MM.1S (cell line): ENCODE data around the gene CCT5.
"Not testable (repeated sequence)": the region's sequence is repeated elsewhere in the genome, so short reads cannot be mapped to it uniquely, and the experiment has no call there.

Experiments used
- DNase-seq: peaks from one replicate; pipeline ENCODE4 v3.0.0-alpha.2; 2015
- H2AFZ ChIP-seq: fragments of 300-600 bp; sonication (generic); 2 replicates; pipeline ENCODE4 v1.6.0; 2016; ENCODE audit warnings: antibody characterized with exemption, low read length
- H3F3A ChIP-seq: fragments of 300-600 bp; sonication (generic); 2 replicates; pipeline ENCODE4 v1.6.1; 2016; ENCODE audit warnings: mild to moderate bottlenecking, antibody characterized with exemption, low read length, moderate library complexity, mixed read lengths; ENCODE audit not compliant: insufficient read depth
- H3K27ac ChIP-seq: fragments of 300-600 bp; sonication (generic); 2 replicates; pipeline ENCODE4 v1.5.1; 2016; ENCODE audit warnings: mild to moderate bottlenecking, low read length
- H3K27me3 ChIP-seq: fragments of 300-600 bp; sonication (generic); replicated peaks from 2 replicates; pipeline ENCODE4 v1.6.0; 2016; ENCODE audit warnings: low read length; ENCODE audit not compliant: insufficient read depth
- H3K36me3 ChIP-seq: fragments of 300-600 bp; sonication (generic); replicated peaks from 2 replicates; pipeline ENCODE4 v1.6.1; 2016; ENCODE audit warnings: mild to moderate bottlenecking, low read length, mixed read lengths; ENCODE audit not compliant: insufficient read depth
- H3K4me1 ChIP-seq: fragments of 300-600 bp; sonication (generic); 2 replicates; pipeline ENCODE4 v1.6.1; 2016; ENCODE audit warnings: low read length, mixed read lengths
- H3K4me2 ChIP-seq: fragments of 300-600 bp; sonication (generic); 2 replicates; pipeline ENCODE4 v1.6.0; 2016; ENCODE audit warnings: low read depth, low read length
- H3K4me3 ChIP-seq: fragments of 300-600 bp; sonication (generic); 2 replicates; pipeline ENCODE4 v1.5.1; 2016; ENCODE audit warnings: low read length, mixed read lengths
- H3K79me2 ChIP-seq: fragments of 300-600 bp; sonication (generic); 2 replicates; pipeline ENCODE4 v1.6.1; 2016; ENCODE audit warnings: mixed run types, low read length, mixed read lengths
- H3K9ac ChIP-seq: fragments of 300-600 bp; sonication (generic); 2 replicates; pipeline ENCODE4 v1.6.1; 2016; ENCODE audit warnings: low read length, mixed read lengths
- H3K9me2 ChIP-seq: fragments of 300-600 bp; sonication (generic); replicated peaks from 2 replicates; pipeline ENCODE4 v1.6.1; 2016; ENCODE audit warnings: mild to moderate bottlenecking, low read length, mixed read lengths; ENCODE audit not compliant: insufficient read depth
- H3K9me3 ChIP-seq: fragments of 300-600 bp; sonication (generic); replicated peaks from 2 replicates; pipeline ENCODE4 v1.6.1; 2016; ENCODE audit warnings: mild to moderate bottlenecking, low read length, mixed read lengths; ENCODE audit not compliant: insufficient read depth
- H4K20me1 ChIP-seq: fragments of 300-600 bp; sonication (generic); 2 replicates; pipeline ENCODE4 v1.6.1; 2016; ENCODE audit warnings: mild to moderate bottlenecking, low read length, moderate library complexity, mixed read lengths; ENCODE audit not compliant: insufficient read depth
- EZH2 ChIP-seq: fragments of 300-600 bp; sonication (generic); optimal IDR thresholded peaks from 2 replicates; pipeline ENCODE3; 2017; ENCODE audit warnings: low read depth, mild to moderate bottlenecking, antibody characterized with exemption, low read length, mixed read lengths
- EZH2phosphoT487 ChIP-seq: fragments of 300-600 bp; sonication (generic); IDR thresholded peaks from 2 replicates; pipeline ENCODE4 v1.6.1; 2018; ENCODE audit warnings: antibody characterized with exemption, low read length
- TF ChIP-seq, protein P1 (sequence below): fragments of 300-600 bp; sonication (generic); IDR thresholded peaks from 2 replicates; pipeline ENCODE4 v1.5.1; 2016; ENCODE audit warnings: antibody characterized with exemption, low read length, mixed read lengths

The CCT5 gene

GRCh38 chr5:10279925-10280720, 30.0 kb downstream of the CCT5 start:
- no peak for TF ChIP-seq EZH2phosphoT487
- TF ChIP-seq, protein P1, sequence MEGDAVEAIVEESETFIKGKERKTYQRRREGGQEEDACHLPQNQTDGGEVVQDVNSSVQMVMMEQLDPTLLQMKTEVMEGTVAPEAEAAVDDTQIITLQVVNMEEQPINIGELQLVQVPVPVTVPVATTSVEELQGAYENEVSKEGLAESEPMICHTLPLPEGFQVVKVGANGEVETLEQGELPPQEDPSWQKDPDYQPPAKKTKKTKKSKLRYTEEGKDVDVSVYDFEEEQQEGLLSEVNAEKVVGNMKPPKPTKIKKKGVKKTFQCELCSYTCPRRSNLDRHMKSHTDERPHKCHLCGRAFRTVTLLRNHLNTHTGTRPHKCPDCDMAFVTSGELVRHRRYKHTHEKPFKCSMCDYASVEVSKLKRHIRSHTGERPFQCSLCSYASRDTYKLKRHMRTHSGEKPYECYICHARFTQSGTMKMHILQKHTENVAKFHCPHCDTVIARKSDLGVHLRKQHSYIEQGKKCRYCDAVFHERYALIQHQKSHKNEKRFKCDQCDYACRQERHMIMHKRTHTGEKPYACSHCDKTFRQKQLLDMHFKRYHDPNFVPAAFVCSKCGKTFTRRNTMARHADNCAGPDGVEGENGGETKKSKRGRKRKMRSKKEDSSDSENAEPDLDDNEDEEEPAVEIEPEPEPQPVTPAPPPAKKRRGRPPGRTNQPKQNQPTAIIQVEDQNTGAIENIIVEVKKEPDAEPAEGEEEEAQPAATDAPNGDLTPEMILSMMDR = no peak
- no peak for TF ChIP-seq EZH2
- no peak overlapping the region for H3K27ac ChIP-seq
- peaks cover 16% of the 10 kb centered on the region for H3F3A ChIP-seq

DNA sequence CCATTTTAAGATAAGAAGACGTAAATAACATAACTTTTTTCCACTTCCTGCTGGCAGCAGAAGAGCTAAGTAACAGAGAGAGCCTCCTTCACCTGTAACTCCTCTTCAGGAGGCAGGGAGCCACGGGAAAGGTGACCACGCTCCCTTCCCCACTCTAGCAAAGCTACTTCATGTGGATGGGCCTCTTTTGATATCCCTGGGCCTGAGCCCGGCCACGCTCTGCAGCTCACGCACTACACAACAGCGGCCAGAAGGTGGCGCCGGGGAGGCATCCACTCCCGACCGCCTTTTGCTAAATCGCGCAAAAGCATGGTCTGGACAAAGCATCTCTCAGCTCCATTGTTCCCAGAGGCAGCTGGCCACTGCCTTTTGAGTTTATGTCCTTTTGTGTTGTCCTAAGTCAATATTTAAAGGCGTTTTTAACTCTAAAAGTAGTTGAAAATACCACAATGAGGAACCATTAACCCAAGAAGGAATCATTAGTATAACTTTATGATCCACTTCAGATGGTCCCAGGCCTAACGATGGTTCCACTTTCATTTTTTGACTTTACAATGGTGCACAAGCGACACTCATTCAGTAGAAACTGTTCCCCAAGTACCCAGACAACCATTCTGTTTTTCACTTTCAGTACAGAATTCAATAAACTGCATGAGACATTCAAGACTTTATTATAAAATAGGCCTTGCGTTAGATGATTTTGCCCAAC, 34.0 kb downstream of the CCT5 start:
- Histone ChIP-seq H3K4me3 (peak overlapping the region; percentile 47), H2AFZ (peak overlapping the region; percentile 80), H3K4me2 (peak overlapping the region; percentile 65), H3K9ac (peak overlapping the region; percentile 46), H3K9me3 (no peaks in the 10 kb centered on the region), H3K79me2 (0 out of 2 replicates have a peak, but pooled peaks cover 5% of the 10 kb centered on the region), H3K9me2 (no peaks in the 10 kb centered on the region), H3K27me3 (no peaks in the 10 kb centered on the region), H3K27ac (peak overlapping the region; percentile 72; the same call in 1 of the 2 replicates), H3F3A (peaks cover 26% of the 10 kb centered on the region), H3K36me3 (no peaks in the 10 kb centered on the region), H4K20me1 (no peaks in the 10 kb centered on the region), H3K4me1 (peaks cover 27% of the 10 kb centered on the region)
- TF ChIP-seq EZH2 (no peak), EZH2phosphoT487 (no peak)
- TF ChIP-seq, protein P1 = peak; percentile 97
- DNase-seq = peak; percentile 88

More at GRCh38 chr5:10279925-10280720, 30.0 kb downstream of the CCT5 start:
- no peak overlapping the region for H2AFZ ChIP-seq
- H3K79me2 ChIP-seq = no peaks in the 10 kb centered on the region
- no peaks in the 10 kb centered on the region for H3K27me3 ChIP-seq
- H3K9ac ChIP-seq = no peak overlapping the region
- H3K36me3 ChIP-seq = no peaks in the 10 kb centered on the region
- no peaks in the 10 kb centered on the region for H3K9me2 ChIP-seq
- H3K4me1 ChIP-seq = peaks cover 5% of the 10 kb centered on the region
- no peaks in the 10 kb centered on the region for H4K20me1 ChIP-seq
- no peaks in the 10 kb centered on the region for H3K9me3 ChIP-seq
- DNase-seq = no peak
- no peak overlapping the region for H3K4me3 ChIP-seq
- H3K4me2 ChIP-seq = no peak overlapping the region

- H3K27me3 ChIP-seq, H3K79me2 ChIP-seq, H3K4me3 ChIP-seq, H3K4me2 ChIP-seq, H3K9me3 ChIP-seq, DNase-seq, H4K20me1 ChIP-seq, H2AFZ ChIP-seq, H3K9me2 ChIP-seq, H3K36me3 ChIP-seq, H3K27ac ChIP-seq, H3K9ac ChIP-seq: not testable (repeated sequence)
- Histone ChIP-seq H3K4me1 (peaks cover 35% of the 10 kb centered on the region), H3F3A (peaks cover 28% of the 10 kb centered on the region)
Observed at GRCh38 chr5:10285362-10285761, 35.3 kb downstream of the CCT5 start.
